Subcutaneous abdominal adipose tissue (tissue), 5 donors: ENCODE results near the gene MX2.

Experiments
- H3K27ac ChIP-seq: one replicate; pipeline ENCODE4 v1.7.0; 2013; ENCODE audit warnings: low read depth, mild to moderate bottlenecking, inconsistent platforms, low read length, moderate library complexity
- H3K27me3 ChIP-seq, 5 donors: one replicate each; pipeline ENCODE4 v1.7.0; 2013; ENCODE audit warnings: low read length in 5 of 5, inconsistent platforms in 1 of 5; ENCODE audit not compliant: control insufficient read depth in 5 of 5, insufficient read depth in 4 of 5
- H3K36me3 ChIP-seq, 5 donors: one replicate each; pipeline ENCODE4 v1.7.0; 2013; ENCODE audit warnings: low read length in 5 of 5; ENCODE audit not compliant: control insufficient read depth in 5 of 5, insufficient read depth in 5 of 5
- H3K4me1 ChIP-seq, 5 donors: one replicate each; pipeline ENCODE4 v1.7.0; 2013; ENCODE audit warnings: low read length in 5 of 5, mild to moderate bottlenecking in 3 of 5, moderate library complexity in 1 of 5; ENCODE audit not compliant: control insufficient read depth in 5 of 5, insufficient read depth in 5 of 5
- H3K4me3 ChIP-seq, 5 donors: one replicate each; pipeline ENCODE4 v1.7.0; 2013; ENCODE audit warnings: low read length in 5 of 5, low read depth in 1 of 5
- H3K9ac ChIP-seq, 5 donors: one replicate each; pipeline ENCODE4 v1.7.0; 2013; ENCODE audit warnings: low read length in 5 of 5, mild to moderate bottlenecking in 4 of 5, moderate library complexity in 3 of 5
- H3K9me3 ChIP-seq, 5 donors: one replicate each; pipeline ENCODE4 v1.7.0; 2013; ENCODE audit warnings: low read length in 5 of 5; ENCODE audit not compliant: control insufficient read depth in 5 of 5
- donor health status: healthy.
- donor health status: healthy.
- donor health status: healthy.
- donor health status: healthy.
- donor health status: healthy.

The MX2 gene

GRCh38 chr21:41369920-41370839 is 8.4 kb downstream of the MX2 start:
- H3K9ac ChIP-seq: no peak overlapping the region
- peaks cover 0 to 10% (median 0%) of the 10 kb centered on the region in 5 donors for H3K27me3 ChIP-seq
- no peak overlapping the region for H3K27ac ChIP-seq
- peaks cover 0 to 19% (median 0%) of the 10 kb centered on the region in 5 donors for H3K36me3 ChIP-seq
- no peaks in the 10 kb centered on the region for H3K9me3 ChIP-seq
- H3K4me1 ChIP-seq: peaks cover 3 to 46% (median 24%) of the 10 kb centered on the region in 5 donors
- peak overlapping the region; percentile 47 to 66 (median 54) for H3K4me3 ChIP-seq

- peaks cover 0 to 10% (median 0%) of the 10 kb centered on the region in 5 donors for H3K27me3 ChIP-seq
- H3K36me3 ChIP-seq: peaks cover 0 to 14% (median 0%) of the 10 kb centered on the region in 5 donors
- H3K9me3 ChIP-seq: no peaks in the 10 kb centered on the region
- H3K9ac ChIP-seq: no peak overlapping the region
- peak overlapping the region in 2 of 5 donors; percentile 47 to 66 for H3K4me3 ChIP-seq
- H3K27ac ChIP-seq: no peak overlapping the region
- H3K4me1 ChIP-seq: peaks cover 3 to 46% (median 24%) of the 10 kb centered on the region in 5 donors
These were observed 9.2 kb downstream of the MX2 start for GRCh38 chr21:41370840-41371684.

GRCh38 chr21:41371685-41372030 is 9.8 kb downstream of the MX2 start:
- Histone ChIP-seq H3K36me3 (peaks cover 0 to 18% (median 0%) of the 10 kb centered on the region in 5 donors), H3K4me3 (peak overlapping the region in 1 of 5 donors; percentile 19), H3K27ac (no peak overlapping the region), H3K4me1 (peaks cover 3 to 43% (median 24%) of the 10 kb centered on the region in 5 donors), H3K27me3 (peaks cover 0 to 10% (median 0%) of the 10 kb centered on the region in 5 donors), H3K9me3 (no peaks in the 10 kb centered on the region), H3K9ac (no peak overlapping the region)

- H3K36me3 ChIP-seq: peaks cover 0 to 29% (median 16%) of the 10 kb centered on the region in 5 donors
- no peak overlapping the region for H3K9ac ChIP-seq
These were observed 11.4 kb downstream of the MX2 start for GRCh38 chr21:41373253-41373652.

GRCh38 chr21:41373763-41374162 is 11.9 kb downstream of the MX2 start:
- Histone ChIP-seq H3K36me3 (peaks cover 0 to 32% (median 18%) of the 10 kb centered on the region in 5 donors), H3K9ac (no peak overlapping the region), H3K4me3 (no peak overlapping the region), H3K27ac (no peak overlapping the region), H3K4me1 (peaks cover under 1 to 30% (median 22%) of the 10 kb centered on the region in 5 donors), H3K27me3 (peaks cover 0 to 4% (median 0%) of the 10 kb centered on the region in 5 donors), H3K9me3 (no peaks in the 10 kb centered on the region)

More at GRCh38 chr21:41373253-41373652, 11.4 kb downstream of the MX2 start:
- Histone ChIP-seq H3K4me3 (no peak overlapping the region), H3K27me3 (peaks cover 0 to 7% (median 0%) of the 10 kb centered on the region in 5 donors), H3K27ac (no peak overlapping the region), H3K9me3 (no peaks in the 10 kb centered on the region), H3K4me1 (peaks cover 3 to 34% (median 24%) of the 10 kb centered on the region in 5 donors)

- Histone ChIP-seq H3K9me3 (no peaks in the 10 kb centered on the region), H3K9ac (no peak overlapping the region), H3K4me1 (peaks cover 0 to 25% (median 17%) of the 10 kb centered on the region in 5 donors), H3K27ac (no peak overlapping the region), H3K27me3 (peaks cover 0 to 2% (median 0%) of the 10 kb centered on the region in 5 donors), H3K4me3 (no peak overlapping the region), H3K36me3 (peaks cover 0 to 37% (median 21%) of the 10 kb centered on the region in 5 donors)
These were observed 12.4 kb downstream of the MX2 start for GRCh38 chr21:41374177-41374712.

GRCh38 chr21:41374867-41375533 is 13.2 kb downstream of the MX2 start:
- no peaks in the 10 kb centered on the region for H3K9me3 ChIP-seq
- no peak overlapping the region for H3K9ac ChIP-seq
- H3K27ac ChIP-seq: no peak overlapping the region
- no peak overlapping the region for H3K4me3 ChIP-seq
- peaks cover 0 to 19% (median 12%) of the 10 kb centered on the region in 5 donors for H3K4me1 ChIP-seq
- peaks cover 0 to 44% (median 29%) of the 10 kb centered on the region in 5 donors for H3K36me3 ChIP-seq
- H3K27me3 ChIP-seq: peaks cover 0 to 2% (median 0%) of the 10 kb centered on the region in 5 donors

GRCh38 chr21:41375875-41376274 is 14.0 kb downstream of the MX2 start:
- Histone ChIP-seq H3K9ac (no peak overlapping the region), H3K9me3 (no peaks in the 10 kb centered on the region), H3K27me3 (peaks cover 0 to 3% (median 0%) of the 10 kb centered on the region in 5 donors), H3K4me3 (no peak overlapping the region), H3K27ac (no peak overlapping the region), H3K36me3 (peaks cover 0 to 53% (median 38%) of the 10 kb centered on the region in 5 donors), H3K4me1 (peaks cover 0 to 10% (median 6%) of the 10 kb centered on the region in 5 donors)

GRCh38 chr21:41377715-41378114 is 15.9 kb downstream of the MX2 start:
- Histone ChIP-seq H3K4me1 (no peaks in the 10 kb centered on the region), H3K9me3 (peaks cover 0 to 3% (median 0%) of the 10 kb centered on the region in 5 donors), H3K27me3 (peaks cover 0 to 3% (median 0%) of the 10 kb centered on the region in 5 donors), H3K9ac (no peak overlapping the region), H3K27ac (no peak overlapping the region), H3K4me3 (no peak overlapping the region), H3K36me3 (peaks cover 0 to 69% (median 45%) of the 10 kb centered on the region in 5 donors)
